GM23248 (cell line): ENCODE data around the gene CENPP. TPM values are rescaled to one million over a fixed set of nuclear protein-coding genes. Genes with fewer than 3 reads are reported as not detected.

Experiments used
- DNase-seq: peaks from one replicate; pipeline ENCODE4 v3.0.0-alpha.2; 2015
- H2AFZ ChIP-seq: fragments of 200-600 bp; sonication (generic); 2 replicates; pipeline ENCODE4 v1.6.1; 2016; ENCODE audit warnings: antibody characterized with exemption
- H3F3A ChIP-seq: fragments of 200-600 bp; sonication (generic); 2 replicates; pipeline ENCODE4 v1.6.1; 2016; ENCODE audit warnings: mild to moderate bottlenecking, antibody characterized with exemption, mixed run types; ENCODE audit not compliant: insufficient read depth
- H3K27ac ChIP-seq: fragments of 200-600 bp; sonication (generic); 2 replicates; pipeline ENCODE4 v1.5.1; 2016; ENCODE audit warnings: mild to moderate bottlenecking
- H3K27me3 ChIP-seq: fragments of 200-600 bp; sonication (generic); replicated peaks from 2 replicates; pipeline ENCODE4 v1.6.1; 2016; ENCODE audit warnings: mild to moderate bottlenecking; ENCODE audit not compliant: insufficient read depth
- H3K36me3 ChIP-seq: fragments of 200-600 bp; sonication (generic); 2 replicates; pipeline ENCODE4 v1.6.1; 2016; ENCODE audit warnings: low read depth, mild to moderate bottlenecking
- H3K4me1 ChIP-seq: fragments of 200-600 bp; sonication (generic); 2 replicates; pipeline ENCODE4 v1.6.1; 2016; ENCODE audit warnings: mild to moderate bottlenecking; ENCODE audit not compliant: insufficient read depth
- H3K4me2 ChIP-seq: fragments of 200-600 bp; sonication (generic); one replicate; pipeline ENCODE4 v1.6.1; 2016; ENCODE audit warnings: mild to moderate bottlenecking; ENCODE audit not compliant: unreplicated experiment
- H3K4me3 ChIP-seq: fragments of 200-600 bp; sonication (generic); 2 replicates; pipeline ENCODE4 v1.5.1; 2016; ENCODE audit warnings: mild to moderate bottlenecking
- H3K79me2 ChIP-seq: fragments of 200-600 bp; sonication (generic); 2 replicates; pipeline ENCODE4 v1.6.1; 2016; ENCODE audit warnings: mild to moderate bottlenecking; ENCODE audit not compliant: insufficient read depth
- H3K9ac ChIP-seq: fragments of 200-600 bp; sonication (generic); 2 replicates; pipeline ENCODE4 v1.6.1; 2016; ENCODE audit warnings: mild to moderate bottlenecking
- H3K9me2 ChIP-seq: fragments of 200-600 bp; sonication (generic); 2 replicates; pipeline ENCODE4 v1.6.1; 2016; ENCODE audit warnings: mixed run types, mild to moderate bottlenecking, moderate library complexity; ENCODE audit not compliant: insufficient read depth
- H3K9me3 ChIP-seq: fragments of 200-600 bp; sonication (generic); one replicate; pipeline ENCODE4 v1.6.1; 2017; ENCODE audit warnings: low read depth
- H4K20me1 ChIP-seq: fragments of 200-600 bp; sonication (generic); 2 replicates; pipeline ENCODE4 v1.6.0; 2016; ENCODE audit not compliant: insufficient read depth
- EZH2 ChIP-seq: fragments of 200-600 bp; sonication (generic); IDR thresholded peaks from 2 replicates; pipeline ENCODE4 v1.6.1; 2018; ENCODE audit warnings: antibody characterized with exemption, mild to moderate bottlenecking; ENCODE audit not compliant: insufficient read depth, poor library complexity, severe bottlenecking
- EZH2phosphoT487 ChIP-seq: fragments of 200-600 bp; sonication (generic); IDR thresholded peaks from 2 replicates; pipeline ENCODE4 v1.6.1; 2018; ENCODE audit warnings: antibody characterized with exemption, moderate library complexity, mild to moderate bottlenecking, low read depth; ENCODE audit not compliant: insufficient read depth
- WGBS, 2 experiments: methylation state at CpG; one replicate each; pipeline ENCODE4 v1.1.6; 2015 to 2017; ENCODE audit warnings: low lambda C conversion rate in 2 of 2, low coverage in 1 of 2; ENCODE audit errors: missing lambda C conversion rate in 2 of 2; 5-methylcytosine and 5-hydroxymethylcytosine counted together
- in situ Hi-C: fragments of 300-500 bp; cut with MboI; formaldehyde crosslinking; loops from 2 replicates; pipeline ENCODE4 v1.15.0; 2020
- polyA plus RNA-seq: library from polyadenylated mRNA; unstranded; fragments of >200 nt; fragmentation: Nextera tagmentation; extraction: Ambion mirVana; gene quantifications from 2 replicates; pipeline ENCODE4 v1.2.1, GENCODE V29; 2016
- total RNA-seq: library from RNA; depleted of rRNA; stranded (reverse); fragments of >200 nt; shearing (Covaris generic); gene quantifications from 2 replicates; pipeline ENCODE4 v1.2.3, GENCODE V29; 2014

Gene CENPP
- total and polyA plus RNA-seq, 2 experiments from 2014 or later = 2.5 to 7.4 TPM

DNA sequence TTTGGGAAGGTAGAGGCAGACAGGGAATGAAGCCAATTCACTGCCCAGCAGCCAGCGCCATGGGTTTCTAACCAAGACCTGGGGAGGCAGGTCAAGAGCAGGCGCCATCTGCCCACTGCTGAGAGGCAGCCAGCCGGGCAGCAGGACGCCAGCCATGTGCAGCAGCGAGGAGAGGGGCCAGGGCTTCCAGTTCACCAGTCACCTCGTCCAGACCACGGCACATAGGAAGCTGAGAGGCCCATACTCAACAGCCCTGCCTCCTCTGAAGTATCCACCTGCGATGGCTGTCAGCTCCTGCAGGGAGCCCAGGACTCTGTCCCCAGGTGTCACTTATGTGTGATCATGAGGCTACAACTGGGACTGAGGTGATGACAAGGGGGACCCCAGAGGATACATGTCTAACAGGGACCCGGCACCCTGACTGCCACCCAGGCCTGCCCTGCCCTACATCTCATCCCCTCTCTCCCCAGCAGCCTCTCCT is 314.1 kb downstream of the CENPP start:
- no peak overlapping the region for H3K4me2 ChIP-seq
- 87 to 92% methylated on average over 8 to 9 of the region's 9 CpGs for WGBS, 2 experiments
- TF ChIP-seq EZH2 = no peak
- no peak for TF ChIP-seq EZH2phosphoT487
- no peaks in the 10 kb centered on the region for H4K20me1 ChIP-seq
- H2AFZ ChIP-seq = no peak overlapping the region
- H3K36me3 ChIP-seq = peaks cover 38% of the 10 kb centered on the region
- H3K9me3 ChIP-seq = no peaks in the 10 kb centered on the region
- in situ Hi-C loops = loop anchor here (10.0 to 25.0 kb wide), 3 partner anchors 195 to 503 kb away; partner anchors contain the start of genes CENPP and NOL8
- 0 out of 2 replicates have a peak, but pooled peaks cover 6% of the 10 kb centered on the region for H3K4me1 ChIP-seq
- H3K9ac ChIP-seq = no peak overlapping the region
- H3K9me2 ChIP-seq = no peaks in the 10 kb centered on the region
- DNase-seq = no peak
- no peaks in the 10 kb centered on the region for H3K27me3 ChIP-seq
- no peak overlapping the region for H3K27ac ChIP-seq
- H3K79me2 ChIP-seq = peaks cover 42% of the 10 kb centered on the region
- no peaks in the 10 kb centered on the region for H3F3A ChIP-seq
- no peak overlapping the region for H3K4me3 ChIP-seq

DNA sequence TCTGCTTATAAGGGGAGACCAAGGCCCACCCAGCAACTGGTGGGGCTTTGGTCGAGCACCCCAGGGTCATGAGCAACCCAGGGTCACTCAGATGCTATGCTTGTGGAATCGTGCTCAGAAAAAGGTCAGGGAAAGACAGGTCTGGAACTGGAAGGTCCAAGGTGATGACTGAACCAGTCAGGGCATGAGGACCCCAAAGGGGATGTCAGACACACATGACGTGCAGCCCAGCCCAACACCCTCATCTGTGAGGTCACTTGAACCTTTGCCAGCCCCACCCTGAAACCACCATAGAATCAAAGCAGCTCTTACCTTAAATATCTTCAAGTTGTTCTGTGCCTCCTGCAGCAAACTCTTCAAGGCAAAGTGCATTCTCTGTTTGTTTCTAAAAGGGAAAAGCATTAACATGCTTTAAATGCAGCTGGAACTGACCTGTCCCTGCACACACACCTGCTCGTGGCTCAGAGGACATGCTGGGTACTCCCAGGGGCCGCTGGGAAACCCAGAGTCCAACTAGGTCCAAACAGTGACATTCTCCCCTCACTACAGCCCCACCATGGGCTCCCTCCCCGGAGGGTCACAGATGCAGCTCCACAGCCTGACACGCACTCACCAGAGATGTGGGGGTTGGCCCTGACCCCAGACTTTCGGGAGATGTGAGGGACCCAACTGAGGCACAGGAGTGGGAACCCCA is 314.8 kb downstream of the CENPP start:
- H3K4me3 ChIP-seq = no peak overlapping the region
- H3K4me2 ChIP-seq = no peak overlapping the region
- in situ Hi-C loops = loop anchor here (25.0 kb wide), 1 partner anchor 503 kb away; no protein-coding TSS in a partner anchor
- H3F3A ChIP-seq = no peaks in the 10 kb centered on the region
- 0 out of 2 replicates have a peak, but pooled peaks cover 6% of the 10 kb centered on the region for H3K4me1 ChIP-seq
- peaks cover 45% of the 10 kb centered on the region for H3K36me3 ChIP-seq
- no peak for DNase-seq
- H4K20me1 ChIP-seq = no peaks in the 10 kb centered on the region
- TF ChIP-seq EZH2phosphoT487 (no peak), EZH2 (no peak)
- no peaks in the 10 kb centered on the region for H3K9me2 ChIP-seq
- H2AFZ ChIP-seq = no peak overlapping the region
- peaks cover 49% of the 10 kb centered on the region for H3K79me2 ChIP-seq
- H3K27ac ChIP-seq = no peak overlapping the region
- H3K27me3 ChIP-seq = no peaks in the 10 kb centered on the region
- no peaks in the 10 kb centered on the region for H3K9me3 ChIP-seq
- no peak overlapping the region for H3K9ac ChIP-seq
- 93 to 97% methylated on average over 8 of the region's 8 CpGs for WGBS, 2 experiments

DNA sequence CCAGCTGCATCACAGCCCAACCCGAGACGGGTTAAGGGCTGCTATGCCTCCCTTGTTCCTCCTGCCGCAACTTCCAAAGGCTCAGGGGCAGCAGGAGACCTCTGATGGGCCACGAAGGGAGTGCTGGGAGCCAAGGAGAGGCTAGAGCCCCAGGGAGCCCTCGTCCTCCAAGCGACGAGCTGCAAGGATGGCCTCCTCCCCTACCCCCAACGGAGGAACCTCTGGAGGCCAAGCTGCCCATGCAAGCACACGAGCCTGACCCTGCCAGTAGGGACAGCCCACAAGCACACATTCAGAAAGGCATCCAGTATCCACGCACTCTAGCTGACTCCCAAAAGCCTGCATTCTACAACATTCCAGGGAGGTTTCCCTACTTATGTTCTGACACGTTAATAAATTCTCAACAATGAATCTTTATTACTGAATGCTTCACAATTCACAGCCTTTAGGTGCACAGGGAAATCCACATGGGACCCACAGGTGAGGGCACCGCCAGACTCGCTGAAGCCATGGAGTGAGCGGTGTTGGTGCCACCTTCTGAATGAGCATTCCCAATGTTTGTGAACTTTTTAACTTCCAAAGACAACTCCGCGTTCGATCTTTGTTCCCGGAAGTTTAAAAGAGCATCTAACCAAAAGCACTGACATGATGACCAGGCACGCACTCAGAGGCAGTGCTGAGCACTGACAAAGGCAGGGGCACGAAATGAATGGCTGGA is 315.5 kb downstream of the CENPP start:
- 90 to 93% methylated on average over 19 to 20 of the region's 20 CpGs for WGBS, 2 experiments
- no peaks in the 10 kb centered on the region for H3K9me2 ChIP-seq
- no peaks in the 10 kb centered on the region for H3F3A ChIP-seq
- in situ Hi-C loops = loop anchor here (25.0 kb wide), 1 partner anchor 504 kb away; no protein-coding TSS in a partner anchor
- no peak for DNase-seq
- H3K9me3 ChIP-seq = no peaks in the 10 kb centered on the region
- H3K27me3 ChIP-seq = no peaks in the 10 kb centered on the region
- no peak overlapping the region for H3K27ac ChIP-seq
- no peaks in the 10 kb centered on the region for H4K20me1 ChIP-seq
- peaks cover 56% of the 10 kb centered on the region for H3K79me2 ChIP-seq
- no peak overlapping the region for H2AFZ ChIP-seq
- H3K4me3 ChIP-seq = no peak overlapping the region
- no peak for TF ChIP-seq EZH2
- TF ChIP-seq EZH2phosphoT487 = no peak
- peaks cover 52% of the 10 kb centered on the region for H3K36me3 ChIP-seq
- H3K9ac ChIP-seq = no peak overlapping the region
- 0 out of 2 replicates have a peak, but pooled peaks cover 6% of the 10 kb centered on the region for H3K4me1 ChIP-seq
- H3K4me2 ChIP-seq = no peak overlapping the region

DNA sequence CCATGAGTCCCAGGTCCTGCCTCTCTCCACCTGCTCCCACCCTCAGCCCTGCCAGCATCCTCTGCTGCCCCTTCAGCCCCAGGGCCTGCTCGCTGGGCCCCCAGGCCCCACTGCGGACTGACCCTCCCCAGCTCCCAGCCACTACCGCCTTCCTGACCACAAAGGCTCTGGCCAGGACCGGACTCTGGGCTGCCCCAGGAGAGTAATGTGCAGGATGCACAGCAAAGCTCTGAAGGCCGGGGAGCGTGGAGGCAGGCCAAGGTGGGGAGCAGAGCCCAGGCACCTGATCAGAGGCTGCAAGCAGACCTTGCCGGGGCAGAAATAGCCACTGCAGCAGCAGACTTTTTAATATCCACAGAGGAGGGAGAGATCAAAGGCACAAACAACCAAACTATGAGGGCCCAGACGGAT is 316.3 kb downstream of the CENPP start:
- no peak overlapping the region for H3K4me2 ChIP-seq
- peaks cover 56% of the 10 kb centered on the region for H3K36me3 ChIP-seq
- no peaks in the 10 kb centered on the region for H3K9me2 ChIP-seq
- TF ChIP-seq EZH2 (no peak), EZH2phosphoT487 (no peak)
- no peaks in the 10 kb centered on the region for H3K27me3 ChIP-seq
- H3K4me3 ChIP-seq = no peak overlapping the region
- H3K4me1 ChIP-seq = 0 out of 2 replicates have a peak, but pooled peaks cover 6% of the 10 kb centered on the region
- H3K79me2 ChIP-seq = peaks cover 64% of the 10 kb centered on the region
- no peaks in the 10 kb centered on the region for H3F3A ChIP-seq
- in situ Hi-C loops = loop anchor here (25.0 kb wide), 1 partner anchor 505 kb away; no protein-coding TSS in a partner anchor
- H3K9me3 ChIP-seq = no peaks in the 10 kb centered on the region
- H2AFZ ChIP-seq = no peak overlapping the region
- H3K9ac ChIP-seq = no peak overlapping the region
- WGBS, 2 experiments = 94 to 95% methylated on average over 8 of the region's 8 CpGs
- H3K27ac ChIP-seq = no peak overlapping the region
- DNase-seq = no peak
- no peaks in the 10 kb centered on the region for H4K20me1 ChIP-seq
